H9 (cell line): ENCODE results near the gene ZNF653. TPM values are rescaled to one million over a fixed set of nuclear protein-coding genes. Genes with fewer than 3 reads are reported as not detected.

Source experiments
- DNase-seq: peaks from one replicate; pipeline ENCODE4 v3.0.0-alpha.2; 2017
- H2AFZ ChIP-seq: one replicate; pipeline ENCODE4 v1.6.1; 2013; ENCODE audit warnings: mild to moderate bottlenecking, low read length, control low read depth, moderate library complexity
- H2AK5ac ChIP-seq: 2 replicates; pipeline ENCODE4 v1.6.1; 2013; ENCODE audit warnings: low read length, control low read depth, mixed read lengths; ENCODE audit not compliant: insufficient read length
- H2BK120ac ChIP-seq: one replicate; pipeline ENCODE4 v1.6.1; 2013; ENCODE audit warnings: low read depth, mild to moderate bottlenecking, low read length, control low read depth, inconsistent platforms; ENCODE audit not compliant: poor library complexity, severe bottlenecking
- H2BK12ac ChIP-seq: 2 replicates; pipeline ENCODE4 v1.6.1; 2013; ENCODE audit warnings: low read length, control low read depth, mixed read lengths, low read depth; ENCODE audit not compliant: insufficient read length
- H2BK15ac ChIP-seq: 2 replicates; pipeline ENCODE4 v1.6.1; 2013; ENCODE audit warnings: low read depth, low read length, control low read depth
- H2BK20ac ChIP-seq: one replicate; pipeline ENCODE4 v1.6.1; 2013; ENCODE audit warnings: low read depth, mild to moderate bottlenecking, low read length, control low read depth, inconsistent platforms; ENCODE audit not compliant: poor library complexity, severe bottlenecking
- H2BK5ac ChIP-seq: 2 replicates; pipeline ENCODE4 v1.6.1; 2013; ENCODE audit warnings: low read length, control low read depth, mixed read lengths; ENCODE audit not compliant: insufficient read length
- H3K14ac ChIP-seq: 2 replicates; pipeline ENCODE4 v1.6.1; 2013; ENCODE audit warnings: low read length, control low read depth; ENCODE audit not compliant: insufficient read depth
- H3K18ac ChIP-seq: 2 replicates; pipeline ENCODE4 v1.6.1; 2013; ENCODE audit warnings: low read depth, mild to moderate bottlenecking, mixed read lengths, low read length, control low read depth; ENCODE audit not compliant: insufficient read length
- H3K23ac ChIP-seq: 2 replicates; pipeline ENCODE4 v1.6.1; 2013; ENCODE audit warnings: low read length, control low read depth, mixed read lengths, low read depth; ENCODE audit not compliant: insufficient read length
- H3K23me2 ChIP-seq: 2 replicates; pipeline ENCODE4 v1.6.1; 2013; ENCODE audit warnings: low read depth, mild to moderate bottlenecking, mixed read lengths, low read length, control low read depth; ENCODE audit not compliant: insufficient read length, poor library complexity, severe bottlenecking
- H3K27ac ChIP-seq: 2 replicates; pipeline ENCODE4 v1.5.1; 2013; ENCODE audit warnings: low read length, control low read depth, mixed read lengths, low read depth; ENCODE audit not compliant: insufficient read length
- H3K27me3 ChIP-seq: 2 replicates; pipeline ENCODE4 v1.6.1; 2013; ENCODE audit warnings: low read length, control low read depth, inconsistent platforms; ENCODE audit not compliant: insufficient read depth
- H3K4ac ChIP-seq: 2 replicates; pipeline ENCODE4 v1.6.1; 2013; ENCODE audit warnings: low read depth, mild to moderate bottlenecking, control low read depth, inconsistent platforms, low read length, moderate library complexity
- H3K4me1 ChIP-seq: 2 replicates; pipeline ENCODE4 v1.6.1; 2013; ENCODE audit warnings: low read length, control low read depth, inconsistent platforms; ENCODE audit not compliant: insufficient read depth
- H3K4me2 ChIP-seq: 2 replicates; pipeline ENCODE4 v1.6.1; 2013; ENCODE audit warnings: low read length, control low read depth, mixed read lengths; ENCODE audit not compliant: insufficient read length, insufficient read depth
- H3K56ac ChIP-seq: 2 replicates; pipeline ENCODE4 v1.6.1; 2013; ENCODE audit warnings: low read depth, mild to moderate bottlenecking, mixed read lengths, low read length, control low read depth; ENCODE audit not compliant: insufficient read length
- H3K79me1 ChIP-seq: 2 replicates; pipeline ENCODE4 v1.6.1; 2013; ENCODE audit warnings: low read depth, mild to moderate bottlenecking, moderate library complexity, low read length, control low read depth, inconsistent platforms; ENCODE audit not compliant: insufficient read depth, poor library complexity, severe bottlenecking
- H3K79me2 ChIP-seq: 2 replicates; pipeline ENCODE4 v1.6.1; 2013; ENCODE audit warnings: low read length, control low read depth, inconsistent platforms; ENCODE audit not compliant: insufficient read depth
- H3K9ac ChIP-seq: 2 replicates; pipeline ENCODE4 v1.6.1; 2013; ENCODE audit warnings: low read length, control low read depth, mixed read lengths; ENCODE audit not compliant: insufficient read length; ENCODE audit errors: extremely low read depth
- H3K9me3 ChIP-seq: one replicate; pipeline ENCODE4 v1.6.1; 2013; ENCODE audit warnings: low read depth, low read length, inconsistent platforms; ENCODE audit not compliant: control insufficient read depth
- H3T11ph ChIP-seq: one replicate; pipeline ENCODE4 v1.6.1; 2013; ENCODE audit warnings: mild to moderate bottlenecking, low read length, control low read depth, inconsistent platforms
- H4K20me1 ChIP-seq: one replicate; pipeline ENCODE4 v1.6.1; 2013; ENCODE audit not compliant: control insufficient read depth, insufficient read length, insufficient read depth
- H4K5ac ChIP-seq: 2 replicates; pipeline ENCODE4 v1.6.1; 2013; ENCODE audit warnings: low read depth, mild to moderate bottlenecking, mixed read lengths, low read length, control low read depth; ENCODE audit not compliant: insufficient read length
- H4K8ac ChIP-seq: replicated peaks from 2 replicates; pipeline ENCODE4 v1.6.1; 2013; ENCODE audit warnings: low read length, control low read depth, mixed read lengths, low read depth; ENCODE audit not compliant: insufficient read length
- H4K91ac ChIP-seq: 2 replicates; pipeline ENCODE4 v1.6.1; 2013; ENCODE audit warnings: low read depth, mild to moderate bottlenecking, moderate library complexity, mixed read lengths, low read length, control low read depth; ENCODE audit not compliant: insufficient read length
- H3K27ac Mint-ChIP-seq, 3 experiments: 2 replicates in 2 of 3; 3 replicates in 1 of 3; pipeline ENCODE4 v1.8.0; 2020 to 2021; ENCODE audit warnings: mixed read lengths in 3 of 3, mild to moderate bottlenecking in 1 of 3, moderate library complexity in 1 of 3
- H3K27me3 Mint-ChIP-seq: 2 replicates; pipeline ENCODE4 v1.8.0; 2021; ENCODE audit warnings: low read depth, mild to moderate bottlenecking, moderate library complexity, mixed read lengths
- H3K36me3 Mint-ChIP-seq, 3 experiments: 2 replicates in 2 of 3; 3 replicates in 1 of 3; pipeline ENCODE4 v1.8.0; 2020 to 2021; ENCODE audit warnings: low read depth in 3 of 3, mixed read lengths in 3 of 3; ENCODE audit not compliant: insufficient read depth in 1 of 3
- H3K4me1 Mint-ChIP-seq, 2 experiments: 2 replicates each; pipeline ENCODE4 v1.8.0; 2020; ENCODE audit warnings: mixed read lengths in 2 of 2
- H3K4me3 Mint-ChIP-seq, 2 experiments: 2 replicates in 1 of 2; 3 replicates in 1 of 2; pipeline ENCODE4 v1.8.0; 2020 to 2021; ENCODE audit warnings: mild to moderate bottlenecking in 2 of 2, mixed read lengths in 2 of 2, moderate library complexity in 1 of 2
- H3K9me3 Mint-ChIP-seq, 2 experiments: 2 replicates in 1 of 2; 3 replicates in 1 of 2; pipeline ENCODE4 v1.8.0; 2020; ENCODE audit warnings: mild to moderate bottlenecking in 2 of 2, mixed read lengths in 2 of 2, moderate library complexity in 1 of 2
- CTCF ChIP-seq: fragments of 200-600 bp; sonication (generic); conservative IDR thresholded peaks from 3 replicates; pipeline ENCODE4 v1.8.0; 2021; ENCODE audit warnings: antibody characterized with exemption, mild to moderate bottlenecking
- WGBS: extraction: QIAGEN DNeasy Blood & Tissue Kit; methylation state at CpG from one replicate; pipeline ENCODE4 v1.1.7; 2013; ENCODE audit warnings: missing lambda C conversion rate, low lambda C conversion rate, mixed read lengths; ENCODE audit not compliant: insufficient read length; ENCODE audit errors: extremely low coverage; 5-methylcytosine and 5-hydroxymethylcytosine counted together
- total RNA-seq: library from RNA; stranded (reverse); gene quantifications from 2 replicates; pipeline ENCODE4 v1.2.1, GENCODE V29; 2021

ZNF653 gene
- total RNA-seq, 1 experiment from 2014 or later, result 11.6 TPM

- no peak overlapping the region; a peak in 1 of 7 replicates for H3K27ac Mint-ChIP-seq
- H2BK20ac ChIP-seq, result no peak overlapping the region
- H3K4ac ChIP-seq, result no peak overlapping the region
- no peak overlapping the region for H2AK5ac ChIP-seq
- H2BK12ac ChIP-seq, result no peak overlapping the region
- H2BK5ac ChIP-seq, result no peak overlapping the region
- no peak overlapping the region for H3K14ac ChIP-seq
- H3T11ph ChIP-seq, result no peak overlapping the region
- no peak overlapping the region for H3K4me2 ChIP-seq
- H3K9me3 ChIP-seq, result no peaks in the 10 kb centered on the region
- H3K4me3 Mint-ChIP-seq, result peak overlapping the region in 1 of 2 experiments; percentile 3; a peak in 1 of 5 replicates
- H3K18ac ChIP-seq, result no peak overlapping the region
- H3K4me1 Mint-ChIP-seq, result peaks cover 10 to 21% of the 10 kb centered on the region in 2 experiments
- H2BK120ac ChIP-seq, result no peak overlapping the region
- H4K5ac ChIP-seq, result no peak overlapping the region
- no CpG with 5 or more reads among the region's 5 CpGs for WGBS
- no peak overlapping the region for H3K23ac ChIP-seq
- no peak for DNase-seq
- no peaks in the 10 kb centered on the region for H3K36me3 Mint-ChIP-seq
- no peaks in the 10 kb centered on the region; a peak in 1 of 5 replicates for H3K9me3 Mint-ChIP-seq
- TF ChIP-seq CTCF, result no peak
- H4K8ac ChIP-seq, result no peak overlapping the region
- peaks cover 20% of the 10 kb centered on the region for H3K27me3 Mint-ChIP-seq
- no peak overlapping the region for H3K56ac ChIP-seq
- no peak overlapping the region for H2BK15ac ChIP-seq
- no peak overlapping the region for H4K91ac ChIP-seq
- H4K20me1 ChIP-seq, result no peaks in the 10 kb centered on the region
- no peak overlapping the region for H3K27ac ChIP-seq
- no peaks in the 10 kb centered on the region for H3K27me3 ChIP-seq
- no peak overlapping the region for H3K9ac ChIP-seq
- no peaks in the 10 kb centered on the region for H3K79me2 ChIP-seq
- no peaks in the 10 kb centered on the region for H3K4me1 ChIP-seq
- H3K23me2 ChIP-seq, result peaks cover 6% of the 10 kb centered on the region
- H3K79me1 ChIP-seq, result no peaks in the 10 kb centered on the region
- H2AFZ ChIP-seq, result no peak overlapping the region
These were observed 29.3 kb upstream of the ZNF653 start for GRCh38 chr19:11534948-11535347.
